ENCODE measurements around the gene MYLK3. TPM values are rescaled to one million over a fixed set of nuclear protein-coding genes. Genes with fewer than 3 reads are reported as not detected.

Gene MYLK3
- total RNA-seq, 2 donors from 2014 or later = 1.5 to 54.2 TPM

DNA sequence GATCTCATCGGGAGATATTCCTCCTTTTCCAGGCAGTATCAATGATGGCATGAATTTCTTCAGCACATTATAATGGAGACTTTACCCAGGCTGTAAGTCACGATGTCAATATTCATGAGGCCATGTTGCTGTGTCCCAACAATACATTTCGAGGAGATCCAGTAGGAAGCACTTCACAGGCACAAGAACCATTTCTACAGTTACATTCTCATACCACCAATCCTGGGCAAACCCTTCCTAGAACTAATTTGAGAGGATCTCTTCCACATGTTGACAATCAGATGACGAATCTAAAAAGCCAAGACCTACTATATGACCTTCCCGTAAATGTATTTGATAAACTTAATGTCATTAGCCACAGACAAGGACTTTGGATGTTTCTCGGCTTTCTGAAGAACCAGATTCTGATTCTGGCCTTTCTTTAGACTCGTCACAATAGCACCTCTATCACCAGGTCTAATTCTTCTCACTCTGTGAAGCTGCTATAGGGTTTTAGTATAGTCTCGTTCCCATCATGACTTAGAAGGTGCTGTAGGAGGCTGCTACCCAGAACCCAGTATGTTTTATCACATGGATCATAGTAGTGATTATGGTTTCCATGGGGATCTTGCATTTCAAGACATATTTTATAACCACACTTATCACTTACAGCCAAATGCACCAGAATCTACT is 42.6 kb upstream of the MYLK3 start:
- peak overlapping the region in 1 of 2 donors; percentile 77 for H3K27ac ChIP-seq
- WGBS = 86% methylated on average over 8 of the region's 8 CpGs
- no peak overlapping the region for H3K4me3 ChIP-seq

DNA sequence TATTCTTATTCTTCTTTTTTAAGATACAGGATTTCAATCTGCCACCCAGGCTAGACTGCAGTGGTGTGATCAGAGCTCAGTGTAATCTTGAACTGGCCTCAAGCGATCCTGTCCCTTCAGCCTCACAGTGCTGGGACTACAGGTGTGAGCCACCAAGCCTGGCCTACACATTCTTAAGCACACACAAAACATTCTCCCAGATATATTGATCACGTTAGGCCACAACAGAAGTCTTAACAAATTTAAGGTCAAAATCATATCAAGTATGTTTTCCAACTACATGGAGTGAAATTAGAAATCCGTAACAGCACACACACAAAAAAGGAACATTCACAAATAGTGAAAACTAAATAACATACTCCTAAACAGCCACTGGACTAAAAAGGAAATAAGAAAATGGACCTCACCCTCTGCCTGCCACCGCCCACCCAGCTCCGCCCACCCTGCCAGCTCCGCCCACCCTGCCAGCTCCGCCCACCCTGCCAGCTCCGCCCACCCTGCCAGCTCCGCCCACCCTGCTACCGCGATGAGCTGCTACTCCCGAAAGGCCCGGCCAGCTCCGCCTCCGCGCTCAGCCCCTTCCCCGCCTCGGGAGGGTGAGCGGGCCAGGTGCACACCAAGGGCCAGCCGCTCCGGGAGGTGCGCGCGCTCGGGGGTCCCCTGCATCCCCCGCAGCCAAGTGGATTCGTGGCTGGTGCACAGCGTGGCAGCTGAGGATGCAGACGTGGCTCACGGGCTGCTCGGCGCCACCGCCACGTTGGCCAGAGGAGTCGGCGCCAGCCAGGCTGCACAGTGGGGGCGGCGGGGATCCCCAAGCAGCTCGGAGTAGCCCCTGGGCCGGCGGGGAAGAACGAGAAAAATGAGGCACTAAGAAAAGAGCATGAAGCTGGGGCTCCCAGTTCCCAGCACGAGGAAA is 41.6 kb upstream of the MYLK3 start:
- Histone ChIP-seq H3K36me3 (no peaks in the 10 kb centered on the region), H3K27me3 (replicated peaks; ENCODE audit: insufficient read depth) (no peaks in the 10 kb centered on the region), H3K4me3 (peak overlapping the region; percentile 51 to 54), H3K9me3 (no peaks in the 10 kb centered on the region), H3K4me1 (replicated peaks) (no peaks in the 10 kb centered on the region), H3K27ac (peak overlapping the region; percentile 26 to 77)
- WGBS = 7% methylated on average over 42 of the region's 43 CpGs
- TF ChIP-seq POLR2A (IDR thresholded peaks at IDR 0.05) = peak; percentile 27
- TF ChIP-seq POLR2AphosphoS5 (IDR thresholded peaks at IDR 0.05) = no peak
- intact Hi-C loops (cut with DNase I) = no loop called here
- DNase-seq (ENCODE audit: low spot score) = peak; percentile 73

More for the DNA sequence above, 42.6 kb upstream of the MYLK3 start:
- Histone ChIP-seq H3K27me3 (replicated peaks; ENCODE audit: insufficient read depth) (no peaks in the 10 kb centered on the region), H3K4me1 (replicated peaks) (no peaks in the 10 kb centered on the region), H3K36me3 (no peaks in the 10 kb centered on the region), H3K9me3 (no peaks in the 10 kb centered on the region)
- intact Hi-C loops (cut with DNase I) = no loop called here
- TF ChIP-seq POLR2A (IDR thresholded peaks at IDR 0.05) (no peak), POLR2AphosphoS5 (IDR thresholded peaks at IDR 0.05) (no peak)
- TF ChIP-seq, protein P1, sequence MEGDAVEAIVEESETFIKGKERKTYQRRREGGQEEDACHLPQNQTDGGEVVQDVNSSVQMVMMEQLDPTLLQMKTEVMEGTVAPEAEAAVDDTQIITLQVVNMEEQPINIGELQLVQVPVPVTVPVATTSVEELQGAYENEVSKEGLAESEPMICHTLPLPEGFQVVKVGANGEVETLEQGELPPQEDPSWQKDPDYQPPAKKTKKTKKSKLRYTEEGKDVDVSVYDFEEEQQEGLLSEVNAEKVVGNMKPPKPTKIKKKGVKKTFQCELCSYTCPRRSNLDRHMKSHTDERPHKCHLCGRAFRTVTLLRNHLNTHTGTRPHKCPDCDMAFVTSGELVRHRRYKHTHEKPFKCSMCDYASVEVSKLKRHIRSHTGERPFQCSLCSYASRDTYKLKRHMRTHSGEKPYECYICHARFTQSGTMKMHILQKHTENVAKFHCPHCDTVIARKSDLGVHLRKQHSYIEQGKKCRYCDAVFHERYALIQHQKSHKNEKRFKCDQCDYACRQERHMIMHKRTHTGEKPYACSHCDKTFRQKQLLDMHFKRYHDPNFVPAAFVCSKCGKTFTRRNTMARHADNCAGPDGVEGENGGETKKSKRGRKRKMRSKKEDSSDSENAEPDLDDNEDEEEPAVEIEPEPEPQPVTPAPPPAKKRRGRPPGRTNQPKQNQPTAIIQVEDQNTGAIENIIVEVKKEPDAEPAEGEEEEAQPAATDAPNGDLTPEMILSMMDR (IDR thresholded peaks at IDR 0.05) = no peak
- no peak for DNase-seq (ENCODE audit: low spot score)

DNA sequence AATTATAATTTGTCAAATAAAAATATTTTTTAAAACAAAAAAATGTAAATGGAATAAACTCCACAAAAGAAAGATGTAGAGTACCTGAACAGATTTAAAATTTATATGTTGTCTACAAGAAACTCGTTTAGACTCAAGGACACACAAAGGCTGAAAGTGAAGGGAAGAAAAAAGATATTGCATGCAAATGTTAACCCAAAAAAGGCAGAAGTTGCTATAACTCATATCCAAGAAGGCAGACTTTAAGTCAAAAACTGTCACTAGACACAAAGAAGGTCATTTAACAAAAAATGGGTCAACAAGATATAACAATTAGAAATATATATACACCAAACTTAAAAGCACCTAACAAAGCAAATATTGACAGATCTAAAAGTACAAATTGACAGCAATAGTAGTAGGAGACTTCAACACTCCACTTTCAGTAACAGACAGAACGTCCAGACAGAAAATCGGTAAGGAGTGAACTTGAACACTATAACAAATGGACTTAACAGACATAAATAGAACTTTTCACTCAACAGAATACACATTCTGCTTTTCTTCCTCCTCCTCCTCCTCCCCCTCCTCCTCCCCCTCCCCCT is 40.8 kb upstream of the MYLK3 start:
- Histone ChIP-seq H3K4me1 (replicated peaks) (no peaks in the 10 kb centered on the region), H3K27ac (peak overlapping the region in 1 of 2 donors; percentile 77), H3K4me3 (no peak overlapping the region), H3K36me3 (no peaks in the 10 kb centered on the region), H3K27me3 (replicated peaks; ENCODE audit: insufficient read depth) (no peaks in the 10 kb centered on the region), H3K9me3 (no peaks in the 10 kb centered on the region)
- DNase-seq (ENCODE audit: low spot score) = no peak
- intact Hi-C loops (cut with DNase I) = no loop called here
- TF ChIP-seq POLR2AphosphoS5 (IDR thresholded peaks at IDR 0.05) (no peak), POLR2A (IDR thresholded peaks at IDR 0.05) (no peak)
- TF ChIP-seq, protein P1 (IDR thresholded peaks at IDR 0.05) = no peak
- 57% methylated on average over 3 of the region's 3 CpGs for WGBS

DNA sequence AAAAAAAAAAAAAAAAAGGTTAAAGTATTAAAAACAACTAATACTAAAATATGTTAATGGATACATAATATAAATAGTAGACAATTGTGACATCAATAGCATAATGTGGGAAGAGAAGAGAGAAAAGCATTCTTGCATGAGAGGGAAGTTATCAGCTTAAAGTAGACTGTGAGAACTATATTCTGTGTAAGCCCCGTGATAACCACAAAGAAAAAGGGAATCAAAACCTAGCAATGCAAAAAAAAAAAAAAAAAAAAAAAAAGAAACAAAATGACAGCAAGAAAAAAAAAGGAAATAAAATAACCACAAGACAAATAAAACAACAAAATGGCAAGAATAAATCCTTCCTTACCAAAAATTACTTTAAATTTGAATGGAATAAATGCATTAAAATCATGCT is 39.8 kb upstream of the MYLK3 start:
- intact Hi-C loops (cut with DNase I) = no loop called here
- TF ChIP-seq POLR2A (IDR thresholded peaks at IDR 0.05) = no peak
- TF ChIP-seq, protein P1 (IDR thresholded peaks at IDR 0.05) = no peak
- no peak for TF ChIP-seq POLR2AphosphoS5 (IDR thresholded peaks at IDR 0.05)
- Histone ChIP-seq H3K36me3 (no peaks in the 10 kb centered on the region), H3K27me3 (replicated peaks; ENCODE audit: insufficient read depth) (no peaks in the 10 kb centered on the region), H3K9me3 (no peaks in the 10 kb centered on the region), H3K4me3 (no peak overlapping the region), H3K4me1 (replicated peaks) (no peaks in the 10 kb centered on the region), H3K27ac (no peak overlapping the region)
- 94% methylated on average over 1 of the region's 1 CpG for WGBS
- DNase-seq (ENCODE audit: low spot score) = no peak

Data from prostate gland (tissue), 2 donors.